WTC11 (cell line): ENCODE measurements around the gene QKI. TPM values are rescaled to one million over a fixed set of nuclear protein-coding genes. Genes with fewer than 3 reads are reported as not detected.

Experiments
- ATAC-seq: fragments of 200-7000 bp; cut with Tn5 transposase; 2 replicates; pipeline ENCODE4 v1.10.0; 2021; ENCODE audit warnings: mild to moderate bottlenecking, moderate library complexity
- CTCF ChIA-PET: fragments of 300-600 bp; sonication (Branson Sonifier 250); formaldehyde crosslinking; loops from one replicate; lab custom pipeline; 2021; ENCODE audit warnings: antibody characterized with exemption; lab: Charles Lee
- POLR2A ChIA-PET: fragments of 350-600 bp; sonication (Branson Sonifier 250); formaldehyde crosslinking; loops from one replicate; lab custom pipeline; 2021; ENCODE audit warnings: antibody characterized with exemption; lab: Charles Lee
- DNase-seq: peaks from one replicate; pipeline ENCODE4 v3.0.0; 2021; ENCODE audit warnings: low spot score
- H3K27ac Mint-ChIP-seq: 2 replicates; pipeline ENCODE4 v1.8.0; 2021; ENCODE audit warnings: mixed read lengths
- H3K27me3 Mint-ChIP-seq: 2 replicates; pipeline ENCODE4 v1.8.0; 2021; ENCODE audit warnings: low read depth, mild to moderate bottlenecking, moderate library complexity, mixed read lengths
- H3K36me3 Mint-ChIP-seq: 2 replicates; pipeline ENCODE4 v1.8.0; 2021; ENCODE audit warnings: mixed read lengths
- H3K4me1 Mint-ChIP-seq: 2 replicates; pipeline ENCODE4 v1.8.0; 2022; ENCODE audit warnings: mixed read lengths
- H3K4me3 Mint-ChIP-seq: 2 replicates; pipeline ENCODE4 v1.8.0; 2021; ENCODE audit warnings: mild to moderate bottlenecking, moderate library complexity, mixed read lengths
- H3K9me3 Mint-ChIP-seq: 2 replicates; pipeline ENCODE4 v1.8.0; 2021; ENCODE audit warnings: mixed read lengths
- ATF1 ChIP-seq: sonication (generic); formaldehyde crosslinking; IDR thresholded peaks from 2 replicates; pipeline ENCODE4 v1.8.1; 2023; ENCODE audit warnings: mild to moderate bottlenecking, moderate library complexity, missing genetic modification reagents
- CBFB ChIP-seq: sonication (generic); formaldehyde crosslinking; IDR thresholded peaks from 2 replicates; pipeline ENCODE4 v1.8.1; 2022; ENCODE audit warnings: mild to moderate bottlenecking, low read depth, missing genetic modification reagents
- CREB1 ChIP-seq: sonication (generic); formaldehyde crosslinking; IDR thresholded peaks from 2 replicates; pipeline ENCODE4 v1.8.0; 2023; ENCODE audit warnings: mild to moderate bottlenecking, missing genetic modification reagents
- ELF4 ChIP-seq: sonication (generic); formaldehyde crosslinking; IDR thresholded peaks from 2 replicates; pipeline ENCODE4 v1.8.1; 2022; ENCODE audit warnings: low read depth, mild to moderate bottlenecking, moderate library complexity, missing genetic modification reagents
- GTF2I ChIP-seq: fragments of 250-450 bp; sonication (Bioruptor Pico); conservative IDR thresholded peaks from 2 replicates; pipeline ENCODE4 v1.4.0; 2021; ENCODE audit warnings: mild to moderate bottlenecking
- HMGA2 ChIP-seq: fragments of 250-450 bp; sonication (Bioruptor Pico); IDR thresholded peaks from 2 replicates; pipeline ENCODE4 v1.4.0; 2021; ENCODE audit warnings: mild to moderate bottlenecking, moderate library complexity
- NFE2L1 ChIP-seq: sonication (generic); formaldehyde crosslinking; IDR thresholded peaks from 2 replicates; pipeline ENCODE4 v1.8.1; 2023; ENCODE audit warnings: missing genetic modification reagents
- NFYB ChIP-seq: sonication (generic); formaldehyde crosslinking; conservative IDR thresholded peaks from 2 replicates; pipeline ENCODE4 v1.8.0; 2022; ENCODE audit warnings: low read depth, missing genetic modification reagents
- NR2C2 ChIP-seq: sonication (generic); formaldehyde crosslinking; IDR thresholded peaks from 2 replicates; pipeline ENCODE4 v1.8.0; 2022; ENCODE audit warnings: mild to moderate bottlenecking, missing genetic modification reagents
- NR3C1 ChIP-seq: sonication (generic); formaldehyde crosslinking; conservative IDR thresholded peaks from 2 replicates; pipeline ENCODE4 v1.8.1; 2023; ENCODE audit warnings: low read depth, mild to moderate bottlenecking, missing genetic modification reagents
- PRDM15 ChIP-seq: sonication (generic); formaldehyde crosslinking; IDR thresholded peaks from 2 replicates; pipeline ENCODE4 v1.8.0; 2022; ENCODE audit warnings: missing genetic modification reagents
- RELA ChIP-seq: sonication (generic); formaldehyde crosslinking; IDR thresholded peaks from 2 replicates; pipeline ENCODE4 v1.8.1; 2022; ENCODE audit warnings: missing genetic modification reagents, mild to moderate bottlenecking, borderline replicate concordance
- RORB ChIP-seq: fragments of 250-450 bp; sonication (Bioruptor Pico); IDR thresholded peaks from 2 replicates; pipeline ENCODE4 v1.9.0; 2021; ENCODE audit warnings: mild to moderate bottlenecking
- USF1 ChIP-seq: sonication (generic); formaldehyde crosslinking; IDR thresholded peaks from 2 replicates; pipeline ENCODE4 v1.8.0; 2022; ENCODE audit warnings: mild to moderate bottlenecking, missing genetic modification reagents
- total RNA-seq: library from RNA; stranded (reverse); gene quantifications from 3 replicates; pipeline ENCODE4 v1.2.3, GENCODE V29; 2021
- TF ChIP-seq, protein P1 (sequence below): sonication (generic); formaldehyde crosslinking; IDR thresholded peaks from 2 replicates; pipeline ENCODE4 v1.8.1; 2023; ENCODE audit warnings: mild to moderate bottlenecking, missing genetic modification reagents, moderate library complexity
- TF ChIP-seq, protein P2 (sequence below): sonication (generic); formaldehyde crosslinking; IDR thresholded peaks from 2 replicates; pipeline ENCODE4 v1.8.1; 2022; ENCODE audit warnings: missing genetic modification reagents, borderline replicate concordance
- TF ChIP-seq, protein P3 (sequence below): fragments of 250-450 bp; sonication (Bioruptor Pico); conservative IDR thresholded peaks from 2 replicates; pipeline ENCODE4 v1.9.0; 2021; ENCODE audit warnings: mild to moderate bottlenecking
- TF ChIP-seq, protein P4 (sequence below): sonication (generic); formaldehyde crosslinking; IDR thresholded peaks from 2 replicates; pipeline ENCODE4 v1.8.0; 2022; ENCODE audit warnings: mild to moderate bottlenecking, missing genetic modification reagents
- TF ChIP-seq, protein P5 (sequence below): sonication (generic); formaldehyde crosslinking; IDR thresholded peaks from 2 replicates; pipeline ENCODE4 v1.8.1; 2023; ENCODE audit warnings: mild to moderate bottlenecking, missing genetic modification reagents
- TF ChIP-seq, protein P6 (sequence below): sonication (generic); formaldehyde crosslinking; IDR thresholded peaks from 2 replicates; pipeline ENCODE4 v1.8.1; 2022; ENCODE audit warnings: mild to moderate bottlenecking, missing genetic modification reagents, moderate library complexity, borderline replicate concordance
- TF ChIP-seq, protein P7 (sequence below): sonication (generic); formaldehyde crosslinking; IDR thresholded peaks from 2 replicates; pipeline ENCODE4 v1.8.1; 2022; ENCODE audit warnings: low read depth, mild to moderate bottlenecking, moderate library complexity, missing genetic modification reagents, borderline replicate concordance

Gene QKI
- total RNA-seq, 1 experiment from 2014 or later = 145 TPM

GRCh38 chr6:163548624-163549023 lies 134.1 kb downstream of the QKI start (continued):
- TF ChIP-seq, protein P1, sequence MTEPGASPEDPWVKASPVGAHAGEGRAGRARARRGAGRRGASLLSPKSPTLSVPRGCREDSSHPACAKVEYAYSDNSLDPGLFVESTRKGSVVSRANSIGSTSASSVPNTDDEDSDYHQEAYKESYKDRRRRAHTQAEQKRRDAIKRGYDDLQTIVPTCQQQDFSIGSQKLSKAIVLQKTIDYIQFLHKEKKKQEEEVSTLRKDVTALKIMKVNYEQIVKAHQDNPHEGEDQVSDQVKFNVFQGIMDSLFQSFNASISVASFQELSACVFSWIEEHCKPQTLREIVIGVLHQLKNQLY (CRISPR knock-in tag) = no peak
- TF ChIP-seq, protein P2, sequence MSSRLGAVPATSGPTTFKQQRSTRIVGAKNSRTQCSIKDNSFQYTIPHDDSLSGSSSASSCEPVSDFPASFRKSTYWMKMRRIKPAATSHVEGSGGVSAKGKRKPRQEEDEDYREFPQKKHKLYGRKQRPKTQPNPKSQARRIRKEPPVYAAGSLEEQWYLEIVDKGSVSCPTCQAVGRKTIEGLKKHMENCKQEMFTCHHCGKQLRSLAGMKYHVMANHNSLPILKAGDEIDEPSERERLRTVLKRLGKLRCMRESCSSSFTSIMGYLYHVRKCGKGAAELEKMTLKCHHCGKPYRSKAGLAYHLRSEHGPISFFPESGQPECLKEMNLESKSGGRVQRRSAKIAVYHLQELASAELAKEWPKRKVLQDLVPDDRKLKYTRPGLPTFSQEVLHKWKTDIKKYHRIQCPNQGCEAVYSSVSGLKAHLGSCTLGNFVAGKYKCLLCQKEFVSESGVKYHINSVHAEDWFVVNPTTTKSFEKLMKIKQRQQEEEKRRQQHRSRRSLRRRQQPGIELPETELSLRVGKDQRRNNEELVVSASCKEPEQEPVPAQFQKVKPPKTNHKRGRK (CRISPR knock-in tag) = no peak

DNA sequence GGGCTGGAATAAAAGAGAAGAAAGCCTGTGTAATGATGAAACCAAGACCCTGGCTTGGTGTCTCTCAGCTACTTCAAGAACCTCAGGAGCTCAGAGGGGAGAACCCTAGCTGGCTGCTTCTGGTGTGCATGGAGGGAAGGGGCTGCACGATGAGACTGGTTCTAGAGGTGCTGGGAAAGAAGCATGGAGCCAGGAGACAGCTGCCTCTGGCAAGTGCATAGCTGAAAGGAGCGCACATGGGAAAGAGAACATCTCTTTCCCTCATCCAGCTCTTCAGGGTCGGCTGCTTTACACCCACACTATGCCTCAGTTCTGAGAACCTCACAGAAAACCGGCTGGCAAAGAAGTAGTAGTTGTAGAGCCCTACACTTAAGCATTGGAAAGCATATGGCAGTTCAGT lies 139.5 kb downstream of the QKI start:
- H3K4me1 Mint-ChIP-seq = peaks cover 22% of the 10 kb centered on the region
- ChIA-PET POLR2A (no interaction called here), CTCF (interaction anchor here (0.6 to 1.8 kb wide), 12 partner anchors 9 to 554 kb away, joined by 3 to 13 read pairs (median 4); no protein-coding TSS in a partner anchor)
- ATAC-seq (no peak), DNase-seq (no peak)
- TF ChIP-seq PRDM15 (CRISPR knock-in tag) = no peak
- TF ChIP-seq, protein P3, sequence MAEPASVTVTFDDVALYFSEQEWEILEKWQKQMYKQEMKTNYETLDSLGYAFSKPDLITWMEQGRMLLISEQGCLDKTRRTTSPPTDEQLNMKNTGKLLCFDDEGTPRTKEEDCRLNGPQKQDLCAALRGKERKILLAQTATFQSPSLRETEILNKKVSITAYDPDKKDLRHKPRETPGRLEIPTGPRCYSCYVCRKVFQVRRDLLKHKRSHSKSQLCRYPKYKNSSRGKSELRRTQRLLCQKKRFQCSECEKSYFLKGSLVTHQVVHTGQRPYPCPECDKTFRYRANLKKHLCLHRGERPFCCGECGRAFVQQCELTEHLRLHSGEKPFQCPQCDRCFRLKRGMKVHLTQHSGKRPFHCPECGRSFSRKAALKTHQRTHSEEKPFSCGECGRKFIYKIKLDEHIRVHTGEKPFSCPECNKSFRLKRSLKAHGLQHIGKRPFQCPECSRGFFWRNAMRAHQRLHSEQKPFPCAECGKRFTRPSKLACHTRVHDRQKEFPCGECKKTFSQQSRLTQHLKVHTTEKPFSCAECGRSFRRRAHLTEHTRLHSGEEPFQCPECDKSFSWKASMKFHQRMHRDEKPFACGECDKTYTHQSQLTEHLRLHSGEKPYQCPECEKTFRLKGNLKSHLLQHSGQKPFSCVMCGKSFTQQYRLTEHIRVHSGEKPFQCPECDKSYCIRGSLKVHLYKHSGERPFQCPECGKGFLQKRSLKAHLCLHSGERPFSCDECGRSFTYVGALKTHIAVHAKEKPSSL (CRISPR knock-in tag) = no peak
- TF ChIP-seq RELA (CRISPR knock-in tag) = no peak
- no peak for TF ChIP-seq USF1 (CRISPR knock-in tag)
- TF ChIP-seq NR3C1 = no peak
- no peak for TF ChIP-seq HMGA2 (CRISPR knock-in tag)
- TF ChIP-seq NFYB (CRISPR knock-in tag) = no peak
- TF ChIP-seq RORB (CRISPR knock-in tag) = no peak
- no peak for TF ChIP-seq NR2C2 (CRISPR knock-in tag)
- TF ChIP-seq, protein P1 (CRISPR knock-in tag) = no peak
- TF ChIP-seq, protein P4, sequence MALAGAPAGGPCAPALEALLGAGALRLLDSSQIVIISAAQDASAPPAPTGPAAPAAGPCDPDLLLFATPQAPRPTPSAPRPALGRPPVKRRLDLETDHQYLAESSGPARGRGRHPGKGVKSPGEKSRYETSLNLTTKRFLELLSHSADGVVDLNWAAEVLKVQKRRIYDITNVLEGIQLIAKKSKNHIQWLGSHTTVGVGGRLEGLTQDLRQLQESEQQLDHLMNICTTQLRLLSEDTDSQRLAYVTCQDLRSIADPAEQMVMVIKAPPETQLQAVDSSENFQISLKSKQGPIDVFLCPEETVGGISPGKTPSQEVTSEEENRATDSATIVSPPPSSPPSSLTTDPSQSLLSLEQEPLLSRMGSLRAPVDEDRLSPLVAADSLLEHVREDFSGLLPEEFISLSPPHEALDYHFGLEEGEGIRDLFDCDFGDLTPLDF (CRISPR knock-in tag) = no peak
- TF ChIP-seq, protein P5, sequence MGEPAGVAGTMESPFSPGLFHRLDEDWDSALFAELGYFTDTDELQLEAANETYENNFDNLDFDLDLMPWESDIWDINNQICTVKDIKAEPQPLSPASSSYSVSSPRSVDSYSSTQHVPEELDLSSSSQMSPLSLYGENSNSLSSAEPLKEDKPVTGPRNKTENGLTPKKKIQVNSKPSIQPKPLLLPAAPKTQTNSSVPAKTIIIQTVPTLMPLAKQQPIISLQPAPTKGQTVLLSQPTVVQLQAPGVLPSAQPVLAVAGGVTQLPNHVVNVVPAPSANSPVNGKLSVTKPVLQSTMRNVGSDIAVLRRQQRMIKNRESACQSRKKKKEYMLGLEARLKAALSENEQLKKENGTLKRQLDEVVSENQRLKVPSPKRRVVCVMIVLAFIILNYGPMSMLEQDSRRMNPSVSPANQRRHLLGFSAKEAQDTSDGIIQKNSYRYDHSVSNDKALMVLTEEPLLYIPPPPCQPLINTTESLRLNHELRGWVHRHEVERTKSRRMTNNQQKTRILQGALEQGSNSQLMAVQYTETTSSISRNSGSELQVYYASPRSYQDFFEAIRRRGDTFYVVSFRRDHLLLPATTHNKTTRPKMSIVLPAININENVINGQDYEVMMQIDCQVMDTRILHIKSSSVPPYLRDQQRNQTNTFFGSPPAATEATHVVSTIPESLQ = no peak
- TF ChIP-seq, protein P6, sequence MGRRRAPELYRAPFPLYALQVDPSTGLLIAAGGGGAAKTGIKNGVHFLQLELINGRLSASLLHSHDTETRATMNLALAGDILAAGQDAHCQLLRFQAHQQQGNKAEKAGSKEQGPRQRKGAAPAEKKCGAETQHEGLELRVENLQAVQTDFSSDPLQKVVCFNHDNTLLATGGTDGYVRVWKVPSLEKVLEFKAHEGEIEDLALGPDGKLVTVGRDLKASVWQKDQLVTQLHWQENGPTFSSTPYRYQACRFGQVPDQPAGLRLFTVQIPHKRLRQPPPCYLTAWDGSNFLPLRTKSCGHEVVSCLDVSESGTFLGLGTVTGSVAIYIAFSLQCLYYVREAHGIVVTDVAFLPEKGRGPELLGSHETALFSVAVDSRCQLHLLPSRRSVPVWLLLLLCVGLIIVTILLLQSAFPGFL (CRISPR knock-in tag) = no peak
- TF ChIP-seq, protein P7, sequence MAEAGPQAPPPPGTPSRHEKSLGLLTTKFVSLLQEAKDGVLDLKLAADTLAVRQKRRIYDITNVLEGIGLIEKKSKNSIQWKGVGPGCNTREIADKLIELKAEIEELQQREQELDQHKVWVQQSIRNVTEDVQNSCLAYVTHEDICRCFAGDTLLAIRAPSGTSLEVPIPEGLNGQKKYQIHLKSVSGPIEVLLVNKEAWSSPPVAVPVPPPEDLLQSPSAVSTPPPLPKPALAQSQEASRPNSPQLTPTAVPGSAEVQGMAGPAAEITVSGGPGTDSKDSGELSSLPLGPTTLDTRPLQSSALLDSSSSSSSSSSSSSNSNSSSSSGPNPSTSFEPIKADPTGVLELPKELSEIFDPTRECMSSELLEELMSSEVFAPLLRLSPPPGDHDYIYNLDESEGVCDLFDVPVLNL = no peak
- TF ChIP-seq NFE2L1 = no peak
- TF ChIP-seq ATF1 (CRISPR knock-in tag) = no peak
- TF ChIP-seq CREB1 (CRISPR knock-in tag) = no peak
- TF ChIP-seq GTF2I (CRISPR knock-in tag) = no peak
- TF ChIP-seq CBFB (CRISPR knock-in tag) = no peak
- TF ChIP-seq ELF4 (CRISPR knock-in tag) = no peak
- H3K27ac Mint-ChIP-seq = no peak overlapping the region
- H3K27me3 Mint-ChIP-seq = no peaks in the 10 kb centered on the region
- H3K36me3 Mint-ChIP-seq = peaks cover 23% of the 10 kb centered on the region
- no peak overlapping the region for H3K4me3 Mint-ChIP-seq
- peaks cover 14% of the 10 kb centered on the region for H3K9me3 Mint-ChIP-seq
